ENCODE measurements around the gene PUS3.

The PUS3 gene

GRCh38 chr11:125948278-125949051 lies 45.5 kb upstream of the PUS3 start:
- Histone ChIP-seq H2BK15ac (ENCODE audit: low read length) (no peak overlapping the region), H3K27ac (replicated peaks; ENCODE audit: low read length) (no peak overlapping the region), H2AK5ac (ENCODE audit: low read depth, low read length) (no peak overlapping the region), H3K36me3 (replicated peaks in 1 of 2; ENCODE audit: control insufficient read depth in 2 of 2, insufficient read depth in 2 of 2, low read length in 2 of 2) (no peaks in the 10 kb centered on the region), H3K4me2 (ENCODE audit: insufficient read depth, low read length, poor library complexity, severe bottlenecking) (no peak overlapping the region), H3K23ac (ENCODE audit: low read depth, low read length, poor library complexity) (no peak overlapping the region), H3K4me3 (ENCODE audit: low read length in 2 of 2) (no peak overlapping the region), H2AFZ (ENCODE audit: low read length) (no peak overlapping the region), H3K27me3 (ENCODE audit: control insufficient read depth in 3 of 3, insufficient read depth in 3 of 3, low read depth in 1 of 3, low read length in 3 of 3) (no peaks in the 10 kb centered on the region), H3K4me1 (ENCODE audit: control insufficient read depth in 2 of 2, insufficient read depth in 1 of 2, low read depth in 1 of 2, low read length in 2 of 2) (peaks cover 0 to 7% of the 10 kb centered on the region in 2 donors), H3K9ac (ENCODE audit: low read depth, low read length, poor library complexity) (no peak overlapping the region), H3K9me3 (replicated peaks in 1 of 2; ENCODE audit: control insufficient read depth in 2 of 2, insufficient read depth in 1 of 2, low read depth in 1 of 2, low read length in 2 of 2) (no peaks in the 10 kb centered on the region), H2BK12ac (ENCODE audit: low read length) (no peak overlapping the region), H4K8ac (ENCODE audit: low read depth, low read length) (no peak overlapping the region), H3K4ac (ENCODE audit: low read length) (no peak overlapping the region), H2BK5ac (ENCODE audit: low read length) (no peak overlapping the region), H3K79me1 (ENCODE audit: low read depth, low read length) (no peaks in the 10 kb centered on the region), H3K18ac (ENCODE audit: low read length) (no peak overlapping the region), H2BK120ac (ENCODE audit: low read depth, low read length) (no peak overlapping the region), H3K14ac (ENCODE audit: low read length) (no peak overlapping the region), H4K91ac (ENCODE audit: low read depth, low read length, poor library complexity) (no peak overlapping the region)
- no CpG with 5 or more reads among the region's 23 CpGs for WGBS, 2 donors (ENCODE audit: extremely low coverage in 2 of 2, insufficient read length in 2 of 2, insufficient replicate concordance in 1 of 2)
- no peak for DNase-seq (ENCODE audit: low spot score)

GRCh38 chr11:125947419-125948277 lies 44.6 kb upstream of the PUS3 start:
- no peak overlapping the region for H3K27ac ChIP-seq (replicated peaks; ENCODE audit: low read length)
- no peaks in the 10 kb centered on the region for H3K36me3 ChIP-seq (replicated peaks in 1 of 2; ENCODE audit: control insufficient read depth in 2 of 2, insufficient read depth in 2 of 2, low read length in 2 of 2)
- peak overlapping the region; percentile 25 for H3K18ac ChIP-seq (ENCODE audit: low read length)
- no peak overlapping the region for H4K8ac ChIP-seq (ENCODE audit: low read depth, low read length)
- H3K4me1 ChIP-seq (ENCODE audit: control insufficient read depth in 2 of 2, insufficient read depth in 1 of 2, low read depth in 1 of 2, low read length in 2 of 2): peaks cover 0 to 7% of the 10 kb centered on the region in 2 donors
- H3K4me3 ChIP-seq (ENCODE audit: low read length in 2 of 2): no peak overlapping the region
- no peaks in the 10 kb centered on the region for H3K27me3 ChIP-seq (ENCODE audit: control insufficient read depth in 3 of 3, insufficient read depth in 3 of 3, low read depth in 1 of 3, low read length in 3 of 3)
- DNase-seq (ENCODE audit: low spot score): no peak
- no peak overlapping the region for H3K4ac ChIP-seq (ENCODE audit: low read length)
- H3K9ac ChIP-seq (ENCODE audit: low read depth, low read length, poor library complexity): no peak overlapping the region
- no CpG with 5 or more reads among the region's 24 CpGs for WGBS, 2 donors (ENCODE audit: extremely low coverage in 2 of 2, insufficient read length in 2 of 2, insufficient replicate concordance in 1 of 2)
- no peaks in the 10 kb centered on the region for H3K9me3 ChIP-seq (replicated peaks in 1 of 2; ENCODE audit: control insufficient read depth in 2 of 2, insufficient read depth in 1 of 2, low read depth in 1 of 2, low read length in 2 of 2)
- no peak overlapping the region for H2BK15ac ChIP-seq (ENCODE audit: low read length)
- H3K23ac ChIP-seq (ENCODE audit: low read depth, low read length, poor library complexity): no peak overlapping the region
- H2AK5ac ChIP-seq (ENCODE audit: low read depth, low read length): no peak overlapping the region
- peak overlapping the region; percentile 42 for H3K14ac ChIP-seq (ENCODE audit: low read length)
- H3K79me1 ChIP-seq (ENCODE audit: low read depth, low read length): no peaks in the 10 kb centered on the region
- no peak overlapping the region for H4K91ac ChIP-seq (ENCODE audit: low read depth, low read length, poor library complexity)
- no peak overlapping the region for H2AFZ ChIP-seq (ENCODE audit: low read length)
- no peak overlapping the region for H2BK12ac ChIP-seq (ENCODE audit: low read length)
- H3K4me2 ChIP-seq (ENCODE audit: insufficient read depth, low read length, poor library complexity, severe bottlenecking): no peak overlapping the region
- no peak overlapping the region for H2BK120ac ChIP-seq (ENCODE audit: low read depth, low read length)
- no peak overlapping the region for H2BK5ac ChIP-seq (ENCODE audit: low read length)

GRCh38 chr11:125946712-125947418 lies 43.9 kb upstream of the PUS3 start:
- Histone ChIP-seq H3K9ac (ENCODE audit: low read depth, low read length, poor library complexity) (no peak overlapping the region), H3K4me2 (ENCODE audit: insufficient read depth, low read length, poor library complexity, severe bottlenecking) (no peak overlapping the region), H3K79me1 (ENCODE audit: low read depth, low read length) (no peaks in the 10 kb centered on the region), H2AFZ (ENCODE audit: low read length) (no peak overlapping the region), H2BK15ac (ENCODE audit: low read length) (no peak overlapping the region), H3K14ac (ENCODE audit: low read length) (no peak overlapping the region), H3K9me3 (replicated peaks in 1 of 2; ENCODE audit: control insufficient read depth in 2 of 2, insufficient read depth in 1 of 2, low read depth in 1 of 2, low read length in 2 of 2) (no peaks in the 10 kb centered on the region), H2AK5ac (ENCODE audit: low read depth, low read length) (no peak overlapping the region), H3K18ac (ENCODE audit: low read length) (no peak overlapping the region), H4K91ac (ENCODE audit: low read depth, low read length, poor library complexity) (no peak overlapping the region), H3K36me3 (replicated peaks in 1 of 2; ENCODE audit: control insufficient read depth in 2 of 2, insufficient read depth in 2 of 2, low read length in 2 of 2) (no peaks in the 10 kb centered on the region), H2BK12ac (ENCODE audit: low read length) (no peak overlapping the region), H3K27me3 (ENCODE audit: control insufficient read depth in 3 of 3, insufficient read depth in 3 of 3, low read depth in 1 of 3, low read length in 3 of 3) (no peaks in the 10 kb centered on the region), H2BK5ac (ENCODE audit: low read length) (no peak overlapping the region), H3K4me3 (ENCODE audit: low read length in 2 of 2) (no peak overlapping the region), H4K8ac (ENCODE audit: low read depth, low read length) (no peak overlapping the region), H3K4me1 (ENCODE audit: control insufficient read depth in 2 of 2, insufficient read depth in 1 of 2, low read depth in 1 of 2, low read length in 2 of 2) (peaks cover 3 to 5% of the 10 kb centered on the region in 2 donors), H3K23ac (ENCODE audit: low read depth, low read length, poor library complexity) (no peak overlapping the region), H3K27ac (replicated peaks; ENCODE audit: low read length) (no peak overlapping the region), H2BK120ac (ENCODE audit: low read depth, low read length) (no peak overlapping the region), H3K4ac (ENCODE audit: low read length) (no peak overlapping the region)
- DNase-seq (ENCODE audit: low spot score): no peak
- no CpG with 5 or more reads among the region's 14 CpGs for WGBS, 2 donors (ENCODE audit: extremely low coverage in 2 of 2, insufficient read length in 2 of 2, insufficient replicate concordance in 1 of 2)
